ENCODE measurements around the gene KRTDAP.

KRTDAP gene

DNA sequence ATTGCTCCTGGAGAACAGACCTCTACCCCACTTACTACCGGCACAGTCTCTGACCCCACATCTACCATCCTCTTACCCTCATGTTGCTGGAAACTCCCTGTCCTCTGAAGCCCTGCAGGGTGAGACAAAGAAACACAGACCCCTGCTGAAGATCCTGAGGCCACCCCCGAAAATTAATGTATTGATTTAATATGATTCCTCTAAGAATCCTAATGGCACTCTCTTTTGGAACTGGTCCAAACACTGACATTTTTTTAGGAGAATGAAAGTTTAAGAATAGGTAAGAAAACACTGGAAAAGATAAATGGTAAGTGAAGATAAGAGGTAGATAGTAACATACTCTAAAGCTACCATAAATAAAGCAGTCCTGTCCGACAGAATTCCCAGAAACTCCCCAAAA, 17.9 kb upstream of the KRTDAP start:
- Histone ChIP-seq H3K27ac (replicated peaks) (no peak overlapping the region), H3K4me3 (replicated peaks; ENCODE audit: insufficient read depth, low read length) (no peak overlapping the region), H3K27me3 (ENCODE audit: insufficient read depth, poor library complexity, severe bottlenecking) (peaks cover 54% of the 10 kb centered on the region)
- no peak for DNase-seq (ENCODE audit: low read depth in 1 of 2, low spot score in 1 of 2)
- no peak for TF ChIP-seq POLR2AphosphoS5 (IDR thresholded peaks at IDR 0.05; ENCODE audit: low read depth)
- TF ChIP-seq GABPA (IDR thresholded peaks at IDR 0.05; ENCODE audit: low read depth): no peak
- TF ChIP-seq, protein P1, sequence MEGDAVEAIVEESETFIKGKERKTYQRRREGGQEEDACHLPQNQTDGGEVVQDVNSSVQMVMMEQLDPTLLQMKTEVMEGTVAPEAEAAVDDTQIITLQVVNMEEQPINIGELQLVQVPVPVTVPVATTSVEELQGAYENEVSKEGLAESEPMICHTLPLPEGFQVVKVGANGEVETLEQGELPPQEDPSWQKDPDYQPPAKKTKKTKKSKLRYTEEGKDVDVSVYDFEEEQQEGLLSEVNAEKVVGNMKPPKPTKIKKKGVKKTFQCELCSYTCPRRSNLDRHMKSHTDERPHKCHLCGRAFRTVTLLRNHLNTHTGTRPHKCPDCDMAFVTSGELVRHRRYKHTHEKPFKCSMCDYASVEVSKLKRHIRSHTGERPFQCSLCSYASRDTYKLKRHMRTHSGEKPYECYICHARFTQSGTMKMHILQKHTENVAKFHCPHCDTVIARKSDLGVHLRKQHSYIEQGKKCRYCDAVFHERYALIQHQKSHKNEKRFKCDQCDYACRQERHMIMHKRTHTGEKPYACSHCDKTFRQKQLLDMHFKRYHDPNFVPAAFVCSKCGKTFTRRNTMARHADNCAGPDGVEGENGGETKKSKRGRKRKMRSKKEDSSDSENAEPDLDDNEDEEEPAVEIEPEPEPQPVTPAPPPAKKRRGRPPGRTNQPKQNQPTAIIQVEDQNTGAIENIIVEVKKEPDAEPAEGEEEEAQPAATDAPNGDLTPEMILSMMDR (IDR thresholded peaks at IDR 0.05; ENCODE audit: insufficient read depth, low read length): no peak
- no peak for TF ChIP-seq SPI1 (IDR thresholded peaks at IDR 0.05; ENCODE audit: borderline replicate concordance, low read depth)
- TF ChIP-seq, protein P2, sequence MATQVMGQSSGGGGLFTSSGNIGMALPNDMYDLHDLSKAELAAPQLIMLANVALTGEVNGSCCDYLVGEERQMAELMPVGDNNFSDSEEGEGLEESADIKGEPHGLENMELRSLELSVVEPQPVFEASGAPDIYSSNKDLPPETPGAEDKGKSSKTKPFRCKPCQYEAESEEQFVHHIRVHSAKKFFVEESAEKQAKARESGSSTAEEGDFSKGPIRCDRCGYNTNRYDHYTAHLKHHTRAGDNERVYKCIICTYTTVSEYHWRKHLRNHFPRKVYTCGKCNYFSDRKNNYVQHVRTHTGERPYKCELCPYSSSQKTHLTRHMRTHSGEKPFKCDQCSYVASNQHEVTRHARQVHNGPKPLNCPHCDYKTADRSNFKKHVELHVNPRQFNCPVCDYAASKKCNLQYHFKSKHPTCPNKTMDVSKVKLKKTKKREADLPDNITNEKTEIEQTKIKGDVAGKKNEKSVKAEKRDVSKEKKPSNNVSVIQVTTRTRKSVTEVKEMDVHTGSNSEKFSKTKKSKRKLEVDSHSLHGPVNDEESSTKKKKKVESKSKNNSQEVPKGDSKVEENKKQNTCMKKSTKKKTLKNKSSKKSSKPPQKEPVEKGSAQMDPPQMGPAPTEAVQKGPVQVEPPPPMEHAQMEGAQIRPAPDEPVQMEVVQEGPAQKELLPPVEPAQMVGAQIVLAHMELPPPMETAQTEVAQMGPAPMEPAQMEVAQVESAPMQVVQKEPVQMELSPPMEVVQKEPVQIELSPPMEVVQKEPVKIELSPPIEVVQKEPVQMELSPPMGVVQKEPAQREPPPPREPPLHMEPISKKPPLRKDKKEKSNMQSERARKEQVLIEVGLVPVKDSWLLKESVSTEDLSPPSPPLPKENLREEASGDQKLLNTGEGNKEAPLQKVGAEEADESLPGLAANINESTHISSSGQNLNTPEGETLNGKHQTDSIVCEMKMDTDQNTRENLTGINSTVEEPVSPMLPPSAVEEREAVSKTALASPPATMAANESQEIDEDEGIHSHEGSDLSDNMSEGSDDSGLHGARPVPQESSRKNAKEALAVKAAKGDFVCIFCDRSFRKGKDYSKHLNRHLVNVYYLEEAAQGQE (IDR thresholded peaks at IDR 0.05; ENCODE audit: insufficient replicate concordance, low read depth): no peak

DNA sequence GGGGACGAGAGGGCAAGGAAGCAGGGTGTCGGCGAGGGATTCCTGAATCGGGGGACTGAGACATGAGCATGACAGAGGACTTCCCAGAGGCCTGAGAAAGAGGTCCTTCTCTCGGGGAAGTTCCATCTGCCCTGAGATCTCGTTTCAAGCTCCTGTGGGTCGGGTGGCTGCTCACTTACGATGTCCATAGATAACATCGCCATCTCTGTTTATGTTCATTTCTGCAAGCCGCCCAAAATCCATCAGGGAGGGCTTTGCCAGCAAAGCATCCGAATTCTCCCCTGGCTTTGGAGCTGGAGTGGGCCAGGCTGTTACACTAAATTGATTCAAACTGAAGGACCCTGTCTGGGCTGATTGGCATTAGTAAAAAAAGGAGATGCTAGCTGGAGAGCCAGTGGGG, 17.3 kb upstream of the KRTDAP start:
- H3K27me3 ChIP-seq (ENCODE audit: insufficient read depth, poor library complexity, severe bottlenecking): peaks cover 52% of the 10 kb centered on the region
- TF ChIP-seq SPI1 (IDR thresholded peaks at IDR 0.05; ENCODE audit: borderline replicate concordance, low read depth) (no peak), POLR2AphosphoS5 (IDR thresholded peaks at IDR 0.05; ENCODE audit: low read depth) (no peak)
- TF ChIP-seq, protein P1 (IDR thresholded peaks at IDR 0.05; ENCODE audit: insufficient read depth, low read length): no peak
- H3K27ac ChIP-seq (replicated peaks): no peak overlapping the region
- DNase-seq (ENCODE audit: low read depth in 1 of 2, low spot score in 1 of 2): no peak
- H3K4me3 ChIP-seq (replicated peaks; ENCODE audit: insufficient read depth, low read length): no peak overlapping the region

DNA sequence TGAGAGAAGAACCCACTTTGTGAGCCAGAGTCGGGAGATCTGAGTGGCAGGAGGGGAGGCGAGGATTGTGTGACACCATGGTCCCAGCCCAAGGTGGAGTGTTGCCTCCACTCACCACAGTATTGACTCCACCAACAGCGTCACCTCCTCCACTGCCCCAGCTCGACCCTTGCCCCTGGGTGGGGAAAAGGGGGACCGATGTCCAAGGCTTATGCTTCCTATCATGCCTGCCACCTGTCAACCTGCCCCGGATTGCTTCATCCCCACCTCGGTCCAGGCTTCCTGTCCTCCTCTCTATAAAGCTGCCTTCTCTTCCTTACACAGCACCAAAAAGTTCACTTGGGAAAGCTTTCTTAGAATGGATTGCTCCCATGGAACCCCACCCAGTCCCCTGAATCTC, 15.7 kb upstream of the KRTDAP start:
- peaks cover 47% of the 10 kb centered on the region for H3K27me3 ChIP-seq (ENCODE audit: insufficient read depth, poor library complexity, severe bottlenecking)
- DNase-seq (ENCODE audit: low read depth in 1 of 2, low spot score in 1 of 2): no peak
- no peak for TF ChIP-seq GABPA (IDR thresholded peaks at IDR 0.05; ENCODE audit: low read depth)
- TF ChIP-seq, protein P2 (IDR thresholded peaks at IDR 0.05; ENCODE audit: insufficient replicate concordance, low read depth): no peak
- no peak overlapping the region for H3K4me3 ChIP-seq (replicated peaks; ENCODE audit: insufficient read depth, low read length)
- no peak overlapping the region for H3K27ac ChIP-seq (replicated peaks)

DNA sequence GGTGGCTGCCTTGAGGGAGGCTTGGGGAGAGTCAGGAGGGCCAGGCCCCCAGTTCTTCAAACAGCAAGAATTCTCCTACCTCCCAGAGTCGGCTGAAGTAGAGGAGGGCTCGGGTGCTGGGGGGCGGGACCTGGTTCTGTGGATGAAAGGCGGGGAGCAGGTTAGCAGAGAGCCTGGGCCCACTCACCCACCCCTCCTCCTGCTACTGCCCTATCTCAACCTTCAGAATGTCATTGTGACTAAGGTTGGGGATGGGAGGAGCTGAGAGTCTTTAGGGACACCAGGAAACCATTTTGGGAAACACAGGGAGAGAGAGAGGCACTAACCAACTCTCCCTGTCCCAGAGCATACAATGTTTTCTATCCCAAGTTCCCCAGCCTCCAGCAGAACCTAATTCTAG, 12.5 kb upstream of the KRTDAP start:
- no peak for DNase-seq (ENCODE audit: low read depth in 1 of 2, low spot score in 1 of 2)
- no peak overlapping the region for H3K4me3 ChIP-seq (replicated peaks; ENCODE audit: insufficient read depth, low read length)
- no peak for TF ChIP-seq SPI1 (IDR thresholded peaks at IDR 0.05; ENCODE audit: borderline replicate concordance, low read depth)
- TF ChIP-seq, protein P2 (IDR thresholded peaks at IDR 0.05; ENCODE audit: insufficient replicate concordance, low read depth): no peak
- peaks cover 19% of the 10 kb centered on the region for H3K27me3 ChIP-seq (ENCODE audit: insufficient read depth, poor library complexity, severe bottlenecking)
- H3K27ac ChIP-seq (replicated peaks): no peak overlapping the region
